22Rv1 (cell line): ENCODE data around the gene GPR179.

ENCODE experiments used
- H3K27ac ChIP-seq: fragments of 450-650 bp; 2 replicates; pipeline ENCODE4 v1.5.1; 2017
- ZFX ChIP-seq: fragments of 450-650 bp; IDR thresholded peaks from 2 replicates; pipeline ENCODE4 v1.6.1; 2017; ENCODE audit warnings: antibody characterized with exemption, borderline replicate concordance
- TF ChIP-seq, protein P1 (sequence below): fragments of 450-650 bp; IDR thresholded peaks from 2 replicates; pipeline ENCODE4 v1.5.1; 2017; ENCODE audit warnings: mild to moderate bottlenecking

Gene GPR179

DNA sequence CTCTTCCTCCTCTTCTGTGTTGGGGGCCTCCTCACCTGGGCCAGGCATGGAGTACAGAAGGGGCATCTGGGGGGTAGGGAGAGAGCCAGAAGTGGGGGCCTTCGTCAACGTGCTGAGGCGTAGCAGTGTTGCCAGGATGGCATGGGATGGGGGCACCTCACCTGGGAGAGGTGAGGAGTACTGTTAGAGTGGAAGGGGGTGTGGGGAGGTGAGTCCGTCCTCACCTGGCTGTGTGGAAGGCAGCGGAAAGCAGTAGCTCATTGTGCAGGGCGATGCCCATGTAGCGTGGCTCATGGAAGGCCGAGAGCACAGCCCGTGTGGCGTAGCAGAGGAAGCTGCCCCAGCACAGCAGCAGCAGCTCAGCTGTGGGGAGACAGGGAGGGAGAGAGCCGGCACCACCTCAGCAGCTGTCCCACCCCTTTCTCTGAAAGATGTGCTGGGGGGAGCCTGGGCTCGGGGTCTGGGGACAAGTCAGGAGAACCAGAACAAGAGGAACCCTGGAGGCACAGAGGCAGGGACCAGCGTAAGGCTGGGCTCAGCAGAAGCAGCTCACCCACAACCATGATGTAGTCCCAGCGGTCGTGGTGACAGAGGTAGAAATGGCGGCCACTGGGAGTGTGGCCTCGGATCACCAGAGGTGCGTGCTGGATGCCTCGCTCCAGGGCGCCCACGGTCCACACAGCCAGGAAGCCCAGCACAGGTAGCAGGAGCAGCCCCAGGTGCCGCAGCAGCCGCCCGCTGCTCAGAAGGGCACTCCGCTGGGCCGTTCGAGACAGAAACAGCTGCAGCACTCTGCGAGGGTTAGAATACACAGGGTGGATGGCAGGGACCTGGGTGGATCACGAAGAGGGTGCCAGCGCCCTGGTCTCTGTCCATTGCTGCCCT is 9.0 kb downstream of the GPR179 start:
- H3K27ac ChIP-seq: no peak overlapping the region
- TF ChIP-seq, protein P1, sequence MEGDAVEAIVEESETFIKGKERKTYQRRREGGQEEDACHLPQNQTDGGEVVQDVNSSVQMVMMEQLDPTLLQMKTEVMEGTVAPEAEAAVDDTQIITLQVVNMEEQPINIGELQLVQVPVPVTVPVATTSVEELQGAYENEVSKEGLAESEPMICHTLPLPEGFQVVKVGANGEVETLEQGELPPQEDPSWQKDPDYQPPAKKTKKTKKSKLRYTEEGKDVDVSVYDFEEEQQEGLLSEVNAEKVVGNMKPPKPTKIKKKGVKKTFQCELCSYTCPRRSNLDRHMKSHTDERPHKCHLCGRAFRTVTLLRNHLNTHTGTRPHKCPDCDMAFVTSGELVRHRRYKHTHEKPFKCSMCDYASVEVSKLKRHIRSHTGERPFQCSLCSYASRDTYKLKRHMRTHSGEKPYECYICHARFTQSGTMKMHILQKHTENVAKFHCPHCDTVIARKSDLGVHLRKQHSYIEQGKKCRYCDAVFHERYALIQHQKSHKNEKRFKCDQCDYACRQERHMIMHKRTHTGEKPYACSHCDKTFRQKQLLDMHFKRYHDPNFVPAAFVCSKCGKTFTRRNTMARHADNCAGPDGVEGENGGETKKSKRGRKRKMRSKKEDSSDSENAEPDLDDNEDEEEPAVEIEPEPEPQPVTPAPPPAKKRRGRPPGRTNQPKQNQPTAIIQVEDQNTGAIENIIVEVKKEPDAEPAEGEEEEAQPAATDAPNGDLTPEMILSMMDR: no peak
- no peak for TF ChIP-seq ZFX

DNA sequence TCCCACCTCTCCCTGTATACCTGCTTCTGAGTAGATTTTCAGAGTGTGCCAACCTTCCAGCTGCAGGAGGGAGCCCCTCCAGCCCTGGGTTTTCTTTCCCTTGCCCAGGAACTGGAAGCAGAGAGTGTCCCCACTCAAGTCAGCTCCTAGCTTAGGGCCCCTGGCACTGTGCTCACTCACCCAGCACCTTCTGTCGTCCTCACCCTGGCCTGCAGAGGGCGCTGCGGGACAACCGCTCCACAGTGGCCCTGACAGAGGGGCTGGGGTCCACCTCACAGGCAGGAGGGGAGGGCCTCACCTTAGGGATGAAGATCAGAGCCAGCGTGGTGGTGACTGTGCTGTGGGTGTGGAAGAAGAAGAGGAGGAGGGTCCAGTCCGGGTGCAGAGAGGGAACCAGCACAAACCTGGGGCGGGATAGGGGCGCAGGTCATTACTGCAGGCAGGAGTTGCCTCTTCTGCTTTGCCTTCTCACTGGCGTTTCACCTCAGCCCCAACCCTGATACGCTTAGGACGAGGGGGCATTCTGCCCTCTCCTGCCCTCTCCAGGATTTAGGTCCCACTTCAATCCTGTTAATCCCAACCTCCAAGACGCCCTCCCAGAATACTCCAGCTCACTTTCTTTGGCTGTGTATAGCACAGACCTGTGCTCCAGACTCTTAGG is 10.0 kb downstream of the GPR179 start:
- no peak overlapping the region for H3K27ac ChIP-seq
- TF ChIP-seq, protein P1: peak; percentile 91
- TF ChIP-seq ZFX: no peak

DNA sequence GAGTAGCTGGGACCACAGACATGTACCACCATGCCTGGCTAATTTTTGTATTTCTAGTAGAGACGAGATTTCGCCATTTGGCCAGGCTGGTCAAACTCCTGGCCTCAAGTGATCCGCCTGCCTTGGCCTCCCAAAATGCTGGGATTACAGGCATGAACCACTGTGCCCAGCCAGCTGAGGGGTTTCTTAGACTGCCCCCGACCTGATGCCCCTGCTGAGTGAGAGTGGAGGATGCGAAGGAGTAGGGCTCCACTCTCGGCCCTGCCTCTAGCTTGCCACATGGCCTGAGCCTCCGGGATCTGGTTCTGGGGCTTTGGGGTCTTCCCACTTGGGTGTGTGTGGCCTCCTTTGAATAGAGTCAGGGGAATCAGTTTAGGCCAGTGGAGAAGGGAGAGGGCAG is 11.0 kb downstream of the GPR179 start:
- TF ChIP-seq, protein P1: no peak
- TF ChIP-seq ZFX: no peak
- no peak overlapping the region for H3K27ac ChIP-seq

GRCh38 chr17:38330941-38331411 is 12.8 kb downstream of the GPR179 start:
- H3K27ac ChIP-seq: no peak overlapping the region
- TF ChIP-seq ZFX: no peak
- TF ChIP-seq, protein P1: no peak

DNA sequence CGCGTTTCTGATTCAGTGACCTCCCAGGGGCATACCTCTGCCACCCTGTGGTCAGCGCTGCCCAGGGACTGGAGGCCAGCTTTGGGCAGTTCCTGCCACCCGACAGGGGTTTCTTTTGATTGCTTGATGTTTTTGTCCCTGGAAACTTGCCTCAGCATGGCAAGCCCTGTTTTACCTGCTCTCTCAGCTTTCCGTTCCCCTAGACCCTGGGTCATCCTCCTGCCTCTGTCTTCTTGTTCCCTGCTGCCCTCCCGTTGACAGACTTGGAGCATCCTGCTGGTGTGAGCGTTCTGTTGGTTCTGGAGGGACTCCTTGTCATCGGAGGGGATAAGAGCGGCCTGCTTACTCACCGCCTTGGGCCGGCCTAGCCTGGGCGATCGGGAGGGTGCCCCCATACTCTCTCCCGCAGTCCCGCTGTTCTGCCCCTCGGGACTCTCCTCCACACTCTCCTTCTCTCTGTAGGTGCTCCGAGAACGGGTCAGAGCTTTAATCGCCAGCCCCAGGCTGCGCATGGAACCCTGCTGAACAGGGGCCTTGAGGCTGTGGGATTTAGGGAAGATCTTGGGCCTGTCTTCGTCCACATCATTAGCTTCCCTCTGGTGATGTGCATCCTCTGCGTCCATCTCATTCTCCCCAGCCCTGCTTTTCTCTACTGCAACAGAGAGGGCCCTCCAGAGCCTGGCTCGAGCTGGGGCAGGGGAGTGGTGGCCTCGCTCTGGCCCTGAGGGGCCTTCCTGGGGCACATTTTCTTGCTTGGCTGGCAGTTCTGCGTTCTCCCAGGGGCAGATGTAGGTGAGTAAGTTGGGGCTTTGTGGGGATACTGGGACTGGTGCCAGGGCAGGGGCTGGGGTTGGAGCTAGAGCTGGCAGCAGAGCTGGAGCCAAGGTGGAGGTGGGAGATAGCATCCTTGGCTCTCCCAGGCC is 13.7 kb downstream of the GPR179 start:
- TF ChIP-seq ZFX: no peak
- TF ChIP-seq, protein P1: no peak
- no peak overlapping the region for H3K27ac ChIP-seq

DNA sequence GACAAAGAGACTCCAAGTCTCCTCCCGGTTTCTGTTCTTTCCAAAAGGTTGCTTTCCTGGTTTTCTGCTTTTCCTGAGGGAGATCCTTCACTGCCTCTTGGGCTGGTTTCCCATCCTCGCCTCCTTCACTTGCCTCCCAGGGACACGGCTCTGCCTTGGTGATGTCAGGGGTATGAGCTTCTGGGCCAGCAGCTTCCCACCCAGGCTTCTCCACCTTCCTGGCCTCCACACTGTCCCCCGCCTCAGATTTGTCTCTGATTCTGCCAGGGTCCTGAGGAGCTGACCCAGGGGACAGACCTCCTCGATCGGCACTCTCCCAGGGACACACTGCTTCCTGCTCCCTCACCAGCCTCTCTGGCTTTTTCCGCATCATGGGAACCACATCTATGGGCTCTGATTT is 14.5 kb downstream of the GPR179 start:
- no peak for TF ChIP-seq ZFX
- H3K27ac ChIP-seq: no peak overlapping the region

DNA sequence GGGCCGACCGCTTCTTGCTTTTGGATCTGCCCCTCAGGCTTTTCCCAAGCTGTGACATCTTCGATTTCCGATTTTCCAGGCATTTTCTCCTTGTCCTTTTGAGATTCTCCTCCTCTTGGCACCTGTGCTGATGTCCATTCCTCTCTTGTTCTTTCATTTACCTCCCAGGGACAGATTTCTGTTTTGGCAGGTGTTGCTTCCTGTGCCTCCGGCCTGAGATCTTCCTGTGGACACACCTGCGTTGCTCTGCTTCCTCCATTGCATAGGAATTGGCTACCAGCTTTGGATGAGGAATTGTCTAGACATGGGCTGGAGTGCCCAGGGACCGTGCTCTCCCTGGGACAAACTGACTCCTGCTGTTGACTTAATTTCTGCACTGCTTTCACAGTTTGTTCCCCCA is 15.1 kb downstream of the GPR179 start:
- H3K27ac ChIP-seq: no peak overlapping the region
- TF ChIP-seq ZFX: no peak
- TF ChIP-seq, protein P1: no peak
